T-helper 1 cell (primary cell): ENCODE data around the gene FUOM.

Source experiments
- DNase-seq, 5 donors: peaks; one replicate each; pipeline ENCODE4 v3.0.0-alpha.2; 2012 to 2020

The FUOM gene

GRCh38 chr10:133349577-133350011, 8.2 kb downstream of the FUOM start:
- no peak for DNase-seq

GRCh38 chr10:133349160-133349568, 8.7 kb downstream of the FUOM start:
- no peak for DNase-seq

- DNase-seq = no peak
Measured at GRCh38 chr10:133347710-133348517, 9.9 kb downstream of the FUOM start.

GRCh38 chr10:133346413-133346812, 11.4 kb downstream of the FUOM start:
- no peak for DNase-seq

GRCh38 chr10:133344236-133344635, 13.6 kb downstream of the FUOM start:
- no peak for DNase-seq

- no peak for DNase-seq
Measured at GRCh38 chr10:133343558-133343957, 14.3 kb downstream of the FUOM start.

GRCh38 chr10:133342942-133343341, 14.9 kb downstream of the FUOM start:
- DNase-seq = no peak

- no peak for DNase-seq
Measured at GRCh38 chr10:133341983-133342382, 15.8 kb downstream of the FUOM start.

GRCh38 chr10:133339708-133340380, 18.0 kb downstream of the FUOM start:
- no peak for DNase-seq

- DNase-seq = peak in 1 of 5 donors; percentile 2
Measured at GRCh38 chr10:133338080-133339071, 19.4 kb downstream of the FUOM start.

- no peak for DNase-seq
Measured at GRCh38 chr10:133337370-133337725, 20.5 kb downstream of the FUOM start.

GRCh38 chr10:133336577-133337369, 21.0 kb downstream of the FUOM start, which contains the start of gene CALY:
TSS of gene CALY (minus strand) at chr10:133336896. CDS start at chr10:133328989, 7,907 bp downstream.
- DNase-seq = peak; percentile 80 to 91 (median 88)

- DNase-seq = peak in 1 of 5 donors; percentile 17
Measured at GRCh38 chr10:133336118-133336576, 21.7 kb downstream of the FUOM start.

GRCh38 chr10:133335246-133336117, 22.3 kb downstream of the FUOM start:
- DNase-seq = peak; percentile 55 to 88 (median 84)

- peak in 2 of 5 donors; percentile 38 to 54 for DNase-seq
Measured at GRCh38 chr10:133334503-133335245, 23.1 kb downstream of the FUOM start.

GRCh38 chr10:133332936-133333699, 24.7 kb downstream of the FUOM start:
- no peak for DNase-seq

GRCh38 chr10:133329491-133330202, 28.2 kb downstream of the FUOM start:
- peak; percentile 68 to 82 (median 80) for DNase-seq
